Uterus (tissue), 2 donors: ENCODE data around the gene ESPNL.

Experiments used
- POLR2A ChIP-seq, 2 donors: fragments of 450-650 bp; IDR thresholded peaks; one replicate each; pipeline ENCODE4 v1.6.1; 2016; ENCODE audit warnings: antibody characterized with exemption in 2 of 2, mild to moderate bottlenecking in 1 of 2, moderate library complexity in 1 of 2
- TF ChIP-seq, protein P1 (sequence below), 4 experiments: fragments of 200-600 bp in 2 of 4; fragments of 450-650 bp in 2 of 4; sonication (generic) in 2 of 4; IDR thresholded peaks; one replicate each; pipeline ENCODE4 v1.5.1; 2016 to 2019; ENCODE audit warnings: antibody characterized with exemption in 4 of 4, mild to moderate bottlenecking in 2 of 4, moderate library complexity in 1 of 4

DNA sequence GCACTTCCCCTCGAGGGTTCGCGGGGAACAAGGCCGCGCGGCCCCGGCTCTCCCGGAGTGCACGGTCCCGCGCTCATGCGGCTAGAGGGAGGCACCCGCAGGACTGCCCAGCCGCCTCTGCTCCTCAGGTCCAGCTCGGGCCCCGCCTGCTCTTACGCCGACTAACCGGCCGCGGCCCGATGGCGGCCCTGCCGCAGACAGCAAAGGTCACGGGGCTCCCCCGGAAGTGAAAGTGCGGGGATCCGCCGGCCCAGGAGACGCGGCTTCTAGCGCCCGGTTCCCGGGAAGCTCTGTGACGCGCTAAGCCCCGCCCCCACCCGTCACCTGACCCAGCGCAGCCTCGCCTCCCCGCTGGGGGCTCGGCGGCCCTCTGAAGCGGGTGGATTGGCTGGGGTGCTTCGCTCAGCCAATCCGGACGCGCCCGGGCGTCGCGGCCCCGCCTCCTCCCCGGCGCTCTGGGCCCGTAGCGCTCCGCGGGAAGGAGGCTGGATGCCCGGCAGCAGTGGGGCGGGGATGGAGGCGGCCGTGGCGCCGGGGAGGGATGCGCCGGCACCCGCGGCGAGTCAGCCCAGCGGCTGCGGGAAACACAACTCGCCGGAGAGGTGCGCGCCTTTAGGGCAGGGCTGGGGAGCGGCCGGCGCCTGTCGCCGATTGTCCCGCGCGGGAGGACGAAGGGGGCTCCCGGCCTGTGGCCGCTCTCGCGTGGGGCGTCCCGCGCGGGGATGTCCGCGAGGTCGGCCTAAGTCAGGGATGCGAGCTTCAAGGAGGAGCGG lies 39.4 kb upstream of the ESPNL start, which contains the start of gene SCLY:
- TF ChIP-seq POLR2A (IDR thresholded peaks at IDR 0.05), result peak; percentile 83 to 85
- TF ChIP-seq, protein P1, sequence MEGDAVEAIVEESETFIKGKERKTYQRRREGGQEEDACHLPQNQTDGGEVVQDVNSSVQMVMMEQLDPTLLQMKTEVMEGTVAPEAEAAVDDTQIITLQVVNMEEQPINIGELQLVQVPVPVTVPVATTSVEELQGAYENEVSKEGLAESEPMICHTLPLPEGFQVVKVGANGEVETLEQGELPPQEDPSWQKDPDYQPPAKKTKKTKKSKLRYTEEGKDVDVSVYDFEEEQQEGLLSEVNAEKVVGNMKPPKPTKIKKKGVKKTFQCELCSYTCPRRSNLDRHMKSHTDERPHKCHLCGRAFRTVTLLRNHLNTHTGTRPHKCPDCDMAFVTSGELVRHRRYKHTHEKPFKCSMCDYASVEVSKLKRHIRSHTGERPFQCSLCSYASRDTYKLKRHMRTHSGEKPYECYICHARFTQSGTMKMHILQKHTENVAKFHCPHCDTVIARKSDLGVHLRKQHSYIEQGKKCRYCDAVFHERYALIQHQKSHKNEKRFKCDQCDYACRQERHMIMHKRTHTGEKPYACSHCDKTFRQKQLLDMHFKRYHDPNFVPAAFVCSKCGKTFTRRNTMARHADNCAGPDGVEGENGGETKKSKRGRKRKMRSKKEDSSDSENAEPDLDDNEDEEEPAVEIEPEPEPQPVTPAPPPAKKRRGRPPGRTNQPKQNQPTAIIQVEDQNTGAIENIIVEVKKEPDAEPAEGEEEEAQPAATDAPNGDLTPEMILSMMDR (IDR thresholded peaks at IDR 0.05), result peak in 2 of 4 experiments; percentile 21 to 27
